PFSK-1 (cell line): ENCODE data around the gene SPNS3.

ENCODE experiments used
- FOXP2 ChIP-seq: optimal IDR thresholded peaks from 2 replicates; pipeline ENCODE3; 2011; ENCODE audit warnings: borderline replicate concordance, control low read depth, inconsistent platforms; ENCODE audit not compliant: insufficient read depth; ENCODE audit errors: extremely low read length, extremely low read depth
- POLR2AphosphoS5 ChIP-seq: IDR thresholded peaks from 2 replicates; pipeline ENCODE4 v1.6.1; 2012; ENCODE audit warnings: low read depth, mild to moderate bottlenecking, control low read depth, low read length, moderate library complexity
- SIN3A ChIP-seq: IDR thresholded peaks from 2 replicates; pipeline ENCODE4 v1.6.1; 2012; ENCODE audit warnings: mild to moderate bottlenecking, low read length, moderate library complexity, borderline replicate concordance; ENCODE audit not compliant: insufficient read depth
- TAF1 ChIP-seq: IDR thresholded peaks from 2 replicates; pipeline ENCODE4 v1.6.1; 2012; ENCODE audit warnings: low read length, control low read depth, borderline replicate concordance; ENCODE audit not compliant: insufficient read depth
- TF ChIP-seq, protein P1 (sequence below), 2 experiments: IDR thresholded peaks; 2 replicates each; pipeline versions ENCODE4 v1.6.1 to v1.8.0; 2011 to 2012; ENCODE audit warnings: low read depth in 2 of 2, low read length in 2 of 2, control low read depth in 1 of 2, inconsistent platforms in 1 of 2, mild to moderate bottlenecking in 1 of 2, moderate library complexity in 1 of 2; ENCODE audit not compliant: insufficient read depth in 1 of 2

The SPNS3 gene

DNA sequence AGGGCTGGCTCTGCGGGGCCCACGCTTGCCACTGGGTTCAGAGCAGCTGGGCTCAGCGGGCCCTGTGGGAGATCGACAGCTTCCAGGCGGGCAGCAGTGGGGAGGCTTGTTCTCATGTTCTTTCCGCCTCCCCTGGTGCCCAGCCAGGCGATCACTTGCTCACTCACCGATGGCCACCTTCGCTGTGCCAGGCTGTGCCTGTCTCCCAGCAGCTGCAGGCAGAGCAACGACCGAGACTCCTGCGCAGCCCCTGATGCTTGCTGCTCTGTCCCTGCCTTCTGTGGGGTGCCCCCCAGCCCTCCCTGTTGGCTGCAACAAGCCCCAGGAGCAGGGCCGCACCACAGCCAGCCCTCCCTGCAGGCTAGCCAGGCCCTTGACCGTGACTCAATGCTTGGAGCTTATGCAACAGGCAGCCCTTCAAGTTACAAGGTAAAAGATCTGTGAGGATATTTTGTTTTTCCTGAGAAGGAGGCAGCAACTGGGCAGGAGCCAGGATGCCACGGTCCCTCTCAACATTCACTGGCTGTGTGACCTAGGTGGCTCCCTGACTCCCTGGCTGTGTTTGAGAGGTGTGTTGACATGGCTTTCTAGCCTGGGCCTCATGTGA is 55.4 kb downstream of the SPNS3 start:
- TF ChIP-seq, protein P1, sequence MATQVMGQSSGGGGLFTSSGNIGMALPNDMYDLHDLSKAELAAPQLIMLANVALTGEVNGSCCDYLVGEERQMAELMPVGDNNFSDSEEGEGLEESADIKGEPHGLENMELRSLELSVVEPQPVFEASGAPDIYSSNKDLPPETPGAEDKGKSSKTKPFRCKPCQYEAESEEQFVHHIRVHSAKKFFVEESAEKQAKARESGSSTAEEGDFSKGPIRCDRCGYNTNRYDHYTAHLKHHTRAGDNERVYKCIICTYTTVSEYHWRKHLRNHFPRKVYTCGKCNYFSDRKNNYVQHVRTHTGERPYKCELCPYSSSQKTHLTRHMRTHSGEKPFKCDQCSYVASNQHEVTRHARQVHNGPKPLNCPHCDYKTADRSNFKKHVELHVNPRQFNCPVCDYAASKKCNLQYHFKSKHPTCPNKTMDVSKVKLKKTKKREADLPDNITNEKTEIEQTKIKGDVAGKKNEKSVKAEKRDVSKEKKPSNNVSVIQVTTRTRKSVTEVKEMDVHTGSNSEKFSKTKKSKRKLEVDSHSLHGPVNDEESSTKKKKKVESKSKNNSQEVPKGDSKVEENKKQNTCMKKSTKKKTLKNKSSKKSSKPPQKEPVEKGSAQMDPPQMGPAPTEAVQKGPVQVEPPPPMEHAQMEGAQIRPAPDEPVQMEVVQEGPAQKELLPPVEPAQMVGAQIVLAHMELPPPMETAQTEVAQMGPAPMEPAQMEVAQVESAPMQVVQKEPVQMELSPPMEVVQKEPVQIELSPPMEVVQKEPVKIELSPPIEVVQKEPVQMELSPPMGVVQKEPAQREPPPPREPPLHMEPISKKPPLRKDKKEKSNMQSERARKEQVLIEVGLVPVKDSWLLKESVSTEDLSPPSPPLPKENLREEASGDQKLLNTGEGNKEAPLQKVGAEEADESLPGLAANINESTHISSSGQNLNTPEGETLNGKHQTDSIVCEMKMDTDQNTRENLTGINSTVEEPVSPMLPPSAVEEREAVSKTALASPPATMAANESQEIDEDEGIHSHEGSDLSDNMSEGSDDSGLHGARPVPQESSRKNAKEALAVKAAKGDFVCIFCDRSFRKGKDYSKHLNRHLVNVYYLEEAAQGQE (IDR thresholded peaks at IDR 0.05; ENCODE audit: insufficient read depth in 1 of 2, low read depth in 2 of 2, low read length in 2 of 2), result no peak
- TF ChIP-seq POLR2AphosphoS5, result no peak
- TF ChIP-seq SIN3A, result no peak
- no peak for TF ChIP-seq TAF1
- TF ChIP-seq FOXP2, result no peak

DNA sequence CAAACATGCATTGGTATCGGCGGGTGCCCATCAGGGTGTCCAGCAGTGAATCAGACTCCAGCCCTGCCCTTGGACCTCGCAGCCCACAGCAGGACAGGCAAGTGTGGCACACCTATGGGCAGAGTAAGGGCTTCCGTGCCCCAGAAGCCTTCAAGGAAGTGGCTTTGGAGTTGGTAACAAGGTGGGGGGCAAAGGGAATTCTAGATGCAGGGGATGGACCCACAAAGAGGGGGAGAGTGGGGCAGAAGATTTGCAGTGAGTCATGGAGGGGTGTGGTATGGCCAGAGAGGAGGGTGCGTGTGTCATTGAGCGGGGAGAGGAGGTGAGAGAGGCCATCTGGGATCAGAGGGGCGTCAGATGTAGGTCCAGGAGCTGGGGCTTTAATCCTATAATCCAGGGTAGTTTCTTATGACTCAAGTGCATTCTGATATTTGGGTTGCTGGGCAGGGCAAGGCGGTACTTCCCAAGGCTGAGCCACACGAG is 56.4 kb downstream of the SPNS3 start:
- TF ChIP-seq TAF1, result no peak
- TF ChIP-seq, protein P1 (IDR thresholded peaks at IDR 0.05; ENCODE audit: insufficient read depth in 1 of 2, low read depth in 2 of 2, low read length in 2 of 2), result no peak

DNA sequence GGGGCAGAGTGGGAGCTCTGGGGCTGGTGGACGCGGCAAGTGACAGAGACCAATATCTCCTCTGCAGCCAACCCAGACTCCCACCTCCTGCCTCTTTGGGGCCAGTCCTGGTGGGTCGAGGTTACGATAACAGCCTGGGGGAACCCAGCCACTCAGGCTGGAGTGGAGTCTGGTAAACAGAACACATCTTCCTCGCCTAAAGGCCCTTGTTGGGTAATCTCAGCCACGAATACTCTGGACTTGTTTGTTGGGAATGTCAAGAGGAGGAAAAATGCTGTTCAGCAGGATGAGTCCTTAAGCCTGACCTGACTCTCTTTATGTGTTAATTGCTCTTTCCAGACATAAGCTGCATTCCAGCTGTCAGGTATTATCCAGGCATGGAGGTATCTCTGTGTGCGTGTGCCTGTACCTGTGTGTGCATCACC is 56.9 kb downstream of the SPNS3 start:
- TF ChIP-seq SIN3A (no peak), FOXP2 (no peak), TAF1 (no peak), POLR2AphosphoS5 (no peak)
- TF ChIP-seq, protein P1 (IDR thresholded peaks at IDR 0.05; ENCODE audit: insufficient read depth in 1 of 2, low read depth in 2 of 2, low read length in 2 of 2), result no peak

DNA sequence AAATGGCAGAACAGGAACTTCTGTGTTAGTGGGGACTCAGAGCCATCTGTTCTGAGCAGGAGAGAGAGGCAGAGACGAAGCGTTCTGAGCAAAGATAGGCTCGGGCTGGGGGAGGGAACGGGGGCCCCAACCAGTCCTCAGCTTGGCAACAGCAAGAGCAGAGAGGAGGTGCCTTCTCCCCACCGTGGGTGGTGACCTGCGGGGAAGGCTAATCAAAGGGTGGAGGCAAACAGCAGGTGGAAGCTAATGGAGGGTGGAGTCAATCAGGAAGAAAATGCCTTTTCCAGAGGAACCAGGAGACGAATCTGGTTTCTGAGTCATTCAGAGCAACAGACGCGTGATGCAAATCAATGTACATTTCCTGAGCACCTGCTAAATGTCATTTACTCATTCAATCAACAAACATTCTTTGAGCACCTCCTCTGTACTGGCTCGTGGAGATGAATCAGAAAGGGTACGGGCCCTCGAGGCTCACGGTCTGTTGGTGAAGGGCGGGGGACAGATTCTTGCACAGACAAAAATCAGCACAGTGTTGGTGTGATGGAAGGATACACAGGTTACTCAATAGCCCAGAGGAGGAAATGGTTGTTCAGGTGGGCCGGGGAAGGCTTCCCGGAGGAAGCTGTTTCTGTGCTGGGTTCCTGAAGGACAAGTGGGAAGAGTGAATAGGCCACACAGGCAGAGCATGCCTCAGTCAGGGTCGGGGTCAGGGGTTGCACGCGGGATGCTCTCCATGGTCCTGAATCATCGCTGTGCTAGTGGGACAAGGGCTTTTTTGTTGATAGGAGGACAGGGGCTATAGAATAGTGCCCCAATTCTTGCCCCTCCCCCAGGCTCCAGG is 59.2 kb downstream of the SPNS3 start:
- TF ChIP-seq FOXP2 (no peak), SIN3A (peak; percentile 23; the same call in 1 of the 2 replicates)
- TF ChIP-seq, protein P1 (IDR thresholded peaks at IDR 0.05; ENCODE audit: insufficient read depth in 1 of 2, low read depth in 2 of 2, low read length in 2 of 2), result peak; percentile 98 to 99
